HG02973 (cell line): ENCODE measurements around the gene WWP2.
"Not testable (repeated sequence)": the region's sequence is repeated elsewhere in the genome, so short reads cannot be mapped to it uniquely, and the experiment has no call there.

Experiments used
- ATAC-seq: cut with Tn5 transposase; IDR thresholded peaks from one replicate; pipeline ENCODE4 v1.9.1; 2021; ENCODE audit warnings: moderate library complexity; ENCODE audit not compliant: unreplicated experiment

Gene WWP2

DNA sequence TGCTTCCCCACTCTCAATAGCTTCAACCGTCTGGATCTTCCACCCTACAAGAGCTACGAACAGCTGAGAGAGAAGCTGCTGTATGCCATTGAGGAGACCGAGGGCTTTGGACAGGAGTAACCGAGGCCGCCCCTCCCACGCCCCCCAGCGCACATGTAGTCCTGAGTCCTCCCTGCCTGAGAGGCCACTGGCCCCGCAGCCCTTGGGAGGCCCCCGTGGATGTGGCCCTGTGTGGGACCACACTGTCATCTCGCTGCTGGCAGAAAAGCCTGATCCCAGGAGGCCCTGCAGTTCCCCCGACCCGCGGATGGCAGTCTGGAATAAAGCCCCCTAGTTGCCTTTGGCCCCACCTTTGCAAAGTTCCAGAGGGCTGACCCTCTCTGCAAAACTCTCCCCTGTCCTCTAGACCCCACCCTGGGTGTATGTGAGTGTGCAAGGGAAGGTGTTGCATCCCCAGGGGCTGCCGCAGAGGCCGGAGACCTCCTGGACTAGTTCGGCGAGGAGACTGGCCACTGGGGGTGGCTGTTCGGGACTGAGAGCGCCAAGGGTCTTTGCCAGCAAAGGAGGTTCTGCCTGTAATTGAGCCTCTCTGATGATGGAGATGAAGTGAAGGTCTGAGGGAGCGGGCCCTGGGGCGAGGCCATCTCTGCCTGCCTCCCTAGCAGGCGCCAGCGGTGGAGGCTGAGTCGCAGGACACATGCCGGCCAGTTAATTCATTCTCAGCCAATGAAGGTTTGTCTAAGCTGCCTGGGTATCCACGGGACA is 177.9 kb downstream of the WWP2 start:
- no peak for ATAC-seq

GRCh38 chr16:69940676-69941075 is 178.5 kb downstream of the WWP2 start:
- no peak for ATAC-seq

- ATAC-seq: no peak
Observed at GRCh38 chr16:69941251-69942098, 179.3 kb downstream of the WWP2 start.

- ATAC-seq: no peak
Observed at GRCh38 chr16:69942099-69942491, 180.0 kb downstream of the WWP2 start.

GRCh38 chr16:69942627-69943170 is 180.6 kb downstream of the WWP2 start:
- ATAC-seq: no peak

DNA sequence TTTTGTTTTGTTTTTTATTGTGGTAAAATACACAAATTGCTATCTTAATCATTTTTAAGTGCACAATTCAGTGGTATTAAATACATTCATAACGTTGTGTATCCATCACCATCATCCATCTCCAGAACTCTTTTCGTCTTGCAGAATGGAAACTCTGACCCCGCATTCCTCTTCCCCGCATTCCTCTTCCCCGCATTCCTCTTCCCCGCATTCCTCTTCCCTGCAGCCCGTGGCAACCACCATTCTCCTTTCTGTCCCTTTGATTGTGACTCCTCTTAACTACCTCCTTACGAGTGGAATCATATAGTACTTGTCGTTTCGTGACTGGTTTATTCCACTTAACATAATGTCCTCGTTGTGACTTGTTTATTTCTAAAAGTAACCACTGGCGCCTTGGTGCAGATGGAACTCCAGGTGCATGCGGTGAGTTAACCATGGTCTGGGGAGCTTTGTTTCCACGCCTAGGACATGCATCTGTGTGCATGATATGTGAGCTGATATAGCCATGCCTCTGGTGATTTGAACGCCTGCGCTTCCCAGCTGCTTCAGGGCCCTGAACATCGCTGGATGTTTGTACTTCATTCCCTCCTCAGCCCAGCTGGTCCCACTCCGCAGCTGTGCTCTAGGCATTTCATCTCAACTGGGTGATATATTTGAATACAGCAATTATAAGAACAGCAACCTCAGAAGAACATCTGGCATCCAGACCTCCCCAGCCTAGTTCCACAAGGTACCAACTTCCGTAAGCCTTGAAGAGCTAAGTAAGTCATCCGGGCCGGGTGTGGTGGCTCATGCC is 181.3 kb downstream of the WWP2 start:
- not testable (repeated sequence) for ATAC-seq

GRCh38 chr16:69950411-69950810 is 188.3 kb downstream of the WWP2 start:
- not testable (repeated sequence) for ATAC-seq

GRCh38 chr16:69951017-69951671 is 189.0 kb downstream of the WWP2 start, which contains the start of gene CLEC18A:
TSS of gene CLEC18A (plus strand) at chr16:69951334. CDS start at chr16:69951367, 33 bp downstream.
- ATAC-seq: not testable (repeated sequence)

DNA sequence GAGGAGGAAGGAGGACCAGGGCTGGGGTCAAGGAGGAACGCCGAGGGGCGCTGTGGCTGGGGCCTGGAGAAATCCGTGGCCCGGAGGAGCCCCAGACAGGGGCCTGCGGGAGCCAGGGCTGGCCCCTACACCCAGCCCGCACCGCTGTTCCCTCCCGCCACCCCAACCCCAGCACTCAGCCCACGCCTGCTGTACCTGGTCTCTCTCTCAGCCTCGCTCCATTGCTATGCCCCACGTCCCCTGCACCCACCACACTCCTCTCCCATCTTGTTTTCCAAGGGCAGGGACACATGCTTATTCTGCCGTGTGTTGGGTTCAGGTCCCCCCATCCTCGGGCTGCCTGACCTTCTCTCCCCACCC is 189.5 kb downstream of the WWP2 start:
- ATAC-seq: not testable (repeated sequence)

GRCh38 chr16:69952116-69952515 is 190.0 kb downstream of the WWP2 start:
- ATAC-seq: not testable (repeated sequence)

DNA sequence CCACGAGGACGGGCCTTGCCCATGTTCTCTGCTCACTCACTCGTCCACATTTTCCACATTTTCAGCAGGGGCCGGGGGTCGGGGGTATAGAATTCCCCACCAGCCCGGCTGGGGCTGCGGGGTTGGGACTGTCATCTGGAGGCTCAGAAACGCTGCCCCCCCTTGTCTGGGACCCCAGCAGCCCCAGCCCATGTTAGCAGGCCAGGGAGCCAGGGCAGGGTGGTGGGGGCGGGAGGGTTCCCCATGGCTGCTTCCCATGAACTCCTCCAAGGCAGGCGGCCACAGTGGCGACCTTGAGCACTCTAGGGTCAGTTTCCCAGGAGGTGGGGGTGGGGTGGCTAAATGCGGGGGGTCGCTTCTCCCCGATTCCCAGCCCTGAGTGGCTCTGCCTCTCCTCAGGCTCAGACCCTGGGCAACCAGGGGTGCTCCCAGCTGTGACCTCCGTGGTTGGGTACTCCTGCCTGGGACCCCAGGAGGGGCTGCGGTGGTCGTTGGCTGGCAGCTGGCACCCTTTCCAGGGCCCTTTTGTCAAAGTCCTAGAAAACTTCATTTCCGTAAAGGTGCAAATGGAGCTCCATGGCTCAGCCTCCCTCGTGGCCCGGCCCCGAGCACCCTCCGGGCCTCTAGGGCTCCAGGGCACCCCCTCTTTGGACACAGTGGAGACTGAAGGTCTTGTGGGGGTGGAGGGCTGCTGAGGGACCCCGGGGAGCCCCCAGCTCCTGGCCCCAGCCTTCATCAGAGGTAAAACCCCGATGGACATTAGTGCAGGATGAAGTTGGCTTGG is 190.6 kb downstream of the WWP2 start:
- ATAC-seq: not testable (repeated sequence)

- not testable (repeated sequence) for ATAC-seq
Observed at GRCh38 chr16:69954241-69954640, 192.1 kb downstream of the WWP2 start.

DNA sequence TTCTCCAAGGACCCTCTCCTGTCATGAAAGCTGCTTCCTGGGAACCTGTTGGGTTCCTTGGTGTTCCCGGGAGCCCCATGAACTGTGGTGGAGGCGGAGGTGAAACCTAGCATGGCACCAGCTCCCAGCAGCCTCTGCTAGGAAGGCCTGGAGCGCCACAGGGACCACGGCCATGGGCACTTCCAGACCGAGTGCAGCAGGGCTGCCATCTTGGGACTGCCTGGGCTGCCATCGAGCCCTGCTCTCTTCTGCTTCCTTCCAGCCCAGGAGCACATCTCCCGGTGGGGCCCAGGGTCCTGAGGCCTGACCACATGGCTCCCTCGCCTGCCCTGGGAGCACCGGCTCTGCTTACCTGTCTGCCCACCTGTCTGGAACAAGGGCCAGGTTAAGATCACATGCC is 201.2 kb downstream of the WWP2 start:
- ATAC-seq: not testable (repeated sequence)

GRCh38 chr16:69964960-69965660 is 203.0 kb downstream of the WWP2 start:
- not testable (repeated sequence) for ATAC-seq

GRCh38 chr16:69965661-69966054 is 203.5 kb downstream of the WWP2 start:
- ATAC-seq: not testable (repeated sequence)

- not testable (repeated sequence) for ATAC-seq
Observed at GRCh38 chr16:69967688-69968087, 205.6 kb downstream of the WWP2 start.

GRCh38 chr16:69968125-69968524 is 206.0 kb downstream of the WWP2 start:
- ATAC-seq: not testable (repeated sequence)

GRCh38 chr16:69969657-69970056 is 207.5 kb downstream of the WWP2 start:
- not testable (repeated sequence) for ATAC-seq

DNA sequence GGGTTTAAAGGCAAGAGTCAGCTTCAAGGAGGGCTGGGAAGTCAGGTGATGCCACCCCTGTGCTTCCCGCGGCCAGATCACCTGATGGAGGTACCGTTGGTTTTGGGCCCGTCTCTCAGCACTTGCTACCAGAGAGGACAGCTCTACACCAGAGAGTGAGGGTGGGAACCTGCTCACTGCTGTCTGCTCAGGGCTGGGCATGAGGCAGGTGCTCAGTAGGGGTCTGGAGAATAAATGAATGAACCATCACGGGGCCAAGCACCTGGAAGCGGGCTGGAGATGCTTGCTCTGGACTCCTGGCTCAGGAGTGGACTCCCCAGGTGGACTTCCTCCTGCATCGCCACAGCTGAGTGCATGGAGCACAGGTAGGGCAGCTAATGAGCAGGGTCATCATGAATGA is 210.0 kb downstream of the WWP2 start:
- ATAC-seq: not testable (repeated sequence)
